DMS114 treated with DMSO at 0.1 percent for 48 hours (cell line): ENCODE results near the gene CHRD.

Experiments used
- DNase-seq: peaks from one replicate; lab custom pipeline; 2025; ENCODE audit not compliant: unreplicated experiment; lab: John Stamatoyannopoulos, UW

The CHRD gene

DNA sequence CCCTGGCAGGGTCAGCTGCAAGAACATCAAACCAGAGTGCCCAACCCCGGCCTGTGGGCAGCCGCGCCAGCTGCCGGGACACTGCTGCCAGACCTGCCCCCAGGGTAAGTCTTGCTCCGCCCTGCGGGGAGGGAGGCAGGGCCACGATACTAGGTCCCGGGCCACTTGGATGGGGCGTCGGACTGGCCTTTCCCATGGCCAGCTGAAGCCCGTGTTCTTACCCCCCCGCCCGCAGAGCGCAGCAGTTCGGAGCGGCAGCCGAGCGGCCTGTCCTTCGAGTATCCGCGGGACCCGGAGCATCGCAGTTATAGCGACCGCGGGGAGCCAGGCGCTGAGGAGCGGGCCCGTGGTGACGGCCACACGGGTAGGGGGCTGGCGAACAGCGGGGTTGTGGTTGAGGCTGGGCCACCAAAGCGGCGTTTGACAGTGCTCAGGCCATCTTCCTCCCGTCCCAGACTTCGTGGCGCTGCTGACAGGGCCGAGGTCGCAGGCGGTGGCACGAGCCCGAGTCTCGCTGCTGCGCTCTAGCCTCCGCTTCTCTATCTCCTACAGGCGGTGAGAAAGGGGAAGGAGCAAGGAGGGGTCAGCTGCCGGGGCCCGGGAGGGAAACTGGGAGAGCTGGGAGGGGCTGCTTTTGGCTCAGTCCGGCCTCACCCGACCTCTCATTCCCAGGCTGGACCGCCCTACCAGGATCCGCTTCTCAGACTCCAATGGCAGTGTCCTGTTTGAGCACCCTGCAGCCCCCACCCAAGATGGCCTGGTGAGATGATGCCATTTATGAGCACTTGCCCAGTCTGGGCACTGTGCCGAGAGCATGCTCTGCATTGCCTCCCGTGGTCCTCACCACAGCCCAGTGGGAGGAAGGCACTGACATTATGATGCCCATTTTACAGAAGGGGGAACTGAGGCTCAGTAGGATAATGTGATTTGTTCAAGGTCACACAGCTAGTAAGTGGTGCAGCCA is 1.7 kb downstream of the CHRD start:
- DNase-seq: no peak

DNA sequence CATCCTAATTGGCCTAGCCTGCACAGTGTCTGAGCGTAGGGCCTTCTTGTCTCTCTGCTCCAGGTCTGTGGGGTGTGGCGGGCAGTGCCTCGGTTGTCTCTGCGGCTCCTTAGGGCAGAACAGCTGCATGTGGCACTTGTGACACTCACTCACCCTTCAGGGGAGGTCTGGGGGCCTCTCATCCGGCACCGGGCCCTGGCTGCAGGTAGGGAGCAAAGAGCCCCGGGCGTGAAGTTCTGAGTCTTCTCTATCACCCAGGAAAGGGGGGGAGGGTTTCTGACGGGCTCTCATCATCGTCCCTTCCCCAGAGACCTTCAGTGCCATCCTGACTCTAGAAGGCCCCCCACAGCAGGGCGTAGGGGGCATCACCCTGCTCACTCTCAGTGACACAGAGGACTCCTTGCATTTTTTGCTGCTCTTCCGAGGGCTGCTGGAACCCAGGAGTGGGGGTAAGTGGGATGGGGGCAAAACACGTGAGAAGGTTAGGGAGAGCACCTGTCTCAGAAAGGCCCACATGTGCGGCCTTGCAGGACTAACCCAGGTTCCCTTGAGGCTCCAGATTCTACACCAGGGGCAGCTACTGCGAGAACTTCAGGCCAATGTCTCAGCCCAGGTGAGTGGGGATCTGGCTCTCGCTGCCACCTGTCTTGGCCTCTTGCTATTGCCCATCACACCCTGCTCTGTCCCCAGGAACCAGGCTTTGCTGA is 2.6 kb downstream of the CHRD start:
- DNase-seq: no peak

GRCh38 chr3:184383033-184383740 is 3.3 kb downstream of the CHRD start:
- DNase-seq: no peak

GRCh38 chr3:184384342-184384741 is 4.5 kb downstream of the CHRD start:
- DNase-seq: no peak

DNA sequence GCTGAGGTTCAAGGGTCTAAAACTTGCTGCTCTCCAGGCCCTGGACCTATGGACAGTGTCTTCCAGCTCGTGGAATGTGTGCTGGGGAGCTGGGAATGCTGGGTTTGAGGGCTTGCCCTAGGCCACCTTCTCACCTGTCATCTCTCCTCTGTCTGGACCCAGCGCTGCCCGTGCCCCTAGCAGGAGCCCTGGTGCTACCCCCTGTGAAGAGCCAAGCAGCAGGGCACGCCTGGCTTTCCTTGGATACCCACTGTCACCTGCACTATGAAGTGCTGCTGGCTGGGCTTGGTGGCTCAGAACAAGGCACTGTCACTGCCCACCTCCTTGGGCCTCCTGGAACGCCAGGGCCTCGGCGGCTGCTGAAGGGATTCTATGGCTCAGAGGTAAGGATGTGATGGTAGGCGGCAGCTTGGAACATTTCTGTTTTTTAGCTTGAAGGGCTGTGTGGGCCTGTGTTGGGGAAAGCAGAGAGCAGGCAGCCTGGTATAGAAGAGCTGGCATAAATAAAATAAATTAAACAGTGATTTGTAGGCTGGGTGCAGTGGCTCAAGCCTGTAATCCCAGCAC is 5.1 kb downstream of the CHRD start:
- no peak for DNase-seq

- no peak for DNase-seq
Observed at GRCh38 chr3:184386047-184386806, 6.4 kb downstream of the CHRD start.

DNA sequence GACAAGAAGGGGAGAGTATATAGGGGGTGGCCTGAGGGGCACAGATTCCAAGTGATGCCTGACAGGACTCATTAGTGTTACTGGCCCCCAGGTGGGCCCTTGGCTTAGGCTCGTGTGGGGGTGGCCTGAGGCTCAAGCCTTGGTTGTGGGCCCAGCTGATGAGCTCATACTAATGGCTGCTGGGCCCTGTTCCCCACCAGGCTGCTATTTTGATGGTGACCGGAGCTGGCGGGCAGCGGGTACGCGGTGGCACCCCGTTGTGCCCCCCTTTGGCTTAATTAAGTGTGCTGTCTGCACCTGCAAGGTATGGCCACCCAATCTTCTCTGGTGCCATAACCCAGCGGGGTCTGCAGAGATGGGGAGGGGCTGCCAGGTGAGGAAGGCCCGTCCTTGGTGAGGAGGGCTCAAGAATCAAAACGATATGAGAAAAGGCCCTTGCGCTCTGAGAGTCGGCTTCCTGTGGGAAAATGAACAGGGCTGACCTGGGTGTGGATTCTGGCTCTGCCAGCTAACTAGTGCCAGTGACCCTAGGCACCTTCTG is 7.4 kb downstream of the CHRD start:
- no peak for DNase-seq

DNA sequence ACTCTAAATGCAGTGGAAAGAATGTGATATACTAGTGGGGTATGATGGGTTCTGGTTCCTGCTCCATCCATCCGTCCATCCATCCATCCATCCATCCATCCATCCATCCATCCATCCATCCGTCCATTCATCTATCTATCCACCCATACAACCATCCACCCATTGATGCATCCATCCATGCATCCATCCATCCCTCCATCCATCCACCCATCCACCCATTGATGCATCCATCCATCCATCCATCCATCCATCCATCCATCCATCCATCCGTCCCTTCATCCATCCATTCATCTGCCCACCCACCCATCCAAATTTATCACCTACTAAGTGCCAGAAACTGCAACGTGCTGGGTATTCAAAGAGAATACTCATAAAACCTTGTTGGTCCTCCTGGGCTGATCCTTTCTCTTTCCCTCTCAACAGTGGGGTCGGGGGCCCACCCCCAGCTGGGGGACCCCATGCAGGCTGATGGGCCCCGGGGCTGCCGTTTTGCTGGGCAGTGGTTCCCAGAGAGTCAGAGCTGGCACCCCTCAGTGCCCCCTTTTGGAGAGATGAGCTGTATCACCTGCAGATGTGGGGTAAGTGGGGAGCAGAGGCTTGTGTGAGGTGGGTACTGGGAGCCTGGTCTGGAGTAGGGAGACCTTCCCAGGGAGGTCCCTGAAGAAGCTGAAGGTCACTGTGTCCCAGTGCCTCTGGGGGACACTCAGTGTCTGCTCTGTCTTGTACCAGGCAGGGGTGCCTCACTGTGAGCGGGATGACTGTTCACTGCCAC is 8.5 kb downstream of the CHRD start:
- no peak for DNase-seq

DNA sequence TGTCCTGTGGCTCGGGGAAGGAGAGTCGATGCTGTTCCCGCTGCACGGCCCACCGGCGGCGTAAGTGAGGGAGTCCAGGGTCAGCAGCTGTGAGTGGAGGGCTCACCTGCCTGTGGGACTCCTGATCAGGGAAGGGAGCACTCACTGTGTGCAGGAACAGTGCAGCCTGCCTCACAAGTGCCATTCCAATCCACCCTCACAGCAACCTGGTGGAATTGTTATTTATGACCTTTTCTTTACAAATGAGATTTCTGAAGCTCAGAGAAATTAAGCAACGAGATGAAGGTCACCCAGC is 9.0 kb downstream of the CHRD start:
- no peak for DNase-seq

DNA sequence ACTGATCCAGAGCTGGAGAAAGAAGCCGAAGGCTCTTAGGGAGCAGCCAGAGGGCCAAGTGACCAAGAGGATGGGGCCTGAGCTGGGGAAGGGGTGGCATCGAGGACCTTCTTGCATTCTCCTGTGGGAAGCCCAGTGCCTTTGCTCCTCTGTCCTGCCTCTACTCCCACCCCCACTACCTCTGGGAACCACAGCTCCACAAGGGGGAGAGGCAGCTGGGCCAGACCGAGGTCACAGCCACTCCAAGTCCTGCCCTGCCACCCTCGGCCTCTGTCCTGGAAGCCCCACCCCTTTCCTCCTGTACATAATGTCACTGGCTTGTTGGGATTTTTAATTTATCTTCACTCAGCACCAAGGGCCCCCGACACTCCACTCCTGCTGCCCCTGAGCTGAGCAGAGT is 9.5 kb downstream of the CHRD start:
- DNase-seq: no peak

DNA sequence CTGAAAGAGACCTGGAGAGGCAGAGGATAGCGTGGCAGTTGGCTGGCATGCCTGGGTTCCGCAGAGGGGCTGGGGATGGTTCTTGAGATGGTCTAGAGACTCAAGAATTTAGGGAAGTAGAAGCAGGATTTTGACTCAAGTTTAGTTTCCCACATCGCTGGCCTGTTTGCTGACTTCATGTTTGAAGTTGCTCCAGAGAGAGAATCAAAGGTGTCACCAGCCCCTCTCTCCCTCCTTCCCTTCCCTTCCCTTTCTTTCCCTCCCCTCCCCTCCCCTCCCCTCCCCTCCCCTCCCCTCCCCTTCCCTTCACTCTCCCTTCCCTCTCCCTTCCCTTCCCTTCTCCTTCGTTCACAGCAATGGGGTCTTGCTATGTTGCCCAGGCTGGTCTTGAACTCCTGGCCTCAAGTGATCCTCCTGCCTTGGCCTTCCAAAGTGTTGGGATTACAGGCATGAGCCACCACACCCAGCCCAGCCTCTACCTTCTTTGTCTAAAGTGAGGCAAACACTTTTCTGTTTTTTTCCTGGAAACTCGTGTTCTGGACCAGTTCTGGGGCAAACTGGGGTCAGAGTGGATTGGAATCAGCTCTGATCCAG is 10.2 kb downstream of the CHRD start:
- DNase-seq: no peak

- DNase-seq: no peak
Observed at GRCh38 chr3:184391266-184391665, 11.4 kb downstream of the CHRD start.

DNA sequence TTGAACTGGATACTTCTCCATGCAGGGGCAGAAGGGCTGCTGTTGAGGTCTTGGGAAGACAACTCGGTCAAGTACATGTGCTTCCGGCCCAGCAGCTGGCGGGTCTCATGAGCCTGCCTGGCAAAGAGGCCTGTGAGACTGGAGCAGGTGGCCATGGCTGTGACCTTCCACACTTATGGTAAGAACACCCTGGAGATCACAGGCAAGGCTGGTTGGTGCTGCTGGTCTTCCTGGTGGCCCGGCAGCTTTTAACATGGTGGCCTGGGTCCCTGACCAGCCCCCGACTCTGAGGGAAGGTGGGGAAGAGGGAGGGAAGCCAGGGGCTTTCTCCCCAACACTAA is 15.4 kb downstream of the CHRD start:
- no peak for DNase-seq

DNA sequence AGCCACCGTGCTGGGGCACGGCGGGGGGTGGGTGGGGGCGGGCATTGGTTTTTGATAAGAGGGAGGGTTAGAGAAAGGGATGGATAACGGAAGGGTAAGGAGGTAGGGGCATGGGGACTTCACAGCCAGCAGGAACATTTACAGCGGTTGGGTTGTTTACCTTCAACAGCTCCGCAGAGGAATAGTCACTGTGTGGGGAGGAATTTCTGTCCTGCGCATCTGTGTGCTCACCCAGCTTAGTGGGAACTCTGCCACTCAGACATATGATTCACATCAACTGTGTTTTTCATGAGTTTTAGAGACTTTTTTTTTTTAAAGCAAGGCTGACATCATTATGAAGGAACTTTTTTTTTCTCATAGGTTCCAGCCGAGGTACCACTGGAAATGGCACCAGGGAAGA is 19.6 kb downstream of the CHRD start:
- no peak for DNase-seq

DNA sequence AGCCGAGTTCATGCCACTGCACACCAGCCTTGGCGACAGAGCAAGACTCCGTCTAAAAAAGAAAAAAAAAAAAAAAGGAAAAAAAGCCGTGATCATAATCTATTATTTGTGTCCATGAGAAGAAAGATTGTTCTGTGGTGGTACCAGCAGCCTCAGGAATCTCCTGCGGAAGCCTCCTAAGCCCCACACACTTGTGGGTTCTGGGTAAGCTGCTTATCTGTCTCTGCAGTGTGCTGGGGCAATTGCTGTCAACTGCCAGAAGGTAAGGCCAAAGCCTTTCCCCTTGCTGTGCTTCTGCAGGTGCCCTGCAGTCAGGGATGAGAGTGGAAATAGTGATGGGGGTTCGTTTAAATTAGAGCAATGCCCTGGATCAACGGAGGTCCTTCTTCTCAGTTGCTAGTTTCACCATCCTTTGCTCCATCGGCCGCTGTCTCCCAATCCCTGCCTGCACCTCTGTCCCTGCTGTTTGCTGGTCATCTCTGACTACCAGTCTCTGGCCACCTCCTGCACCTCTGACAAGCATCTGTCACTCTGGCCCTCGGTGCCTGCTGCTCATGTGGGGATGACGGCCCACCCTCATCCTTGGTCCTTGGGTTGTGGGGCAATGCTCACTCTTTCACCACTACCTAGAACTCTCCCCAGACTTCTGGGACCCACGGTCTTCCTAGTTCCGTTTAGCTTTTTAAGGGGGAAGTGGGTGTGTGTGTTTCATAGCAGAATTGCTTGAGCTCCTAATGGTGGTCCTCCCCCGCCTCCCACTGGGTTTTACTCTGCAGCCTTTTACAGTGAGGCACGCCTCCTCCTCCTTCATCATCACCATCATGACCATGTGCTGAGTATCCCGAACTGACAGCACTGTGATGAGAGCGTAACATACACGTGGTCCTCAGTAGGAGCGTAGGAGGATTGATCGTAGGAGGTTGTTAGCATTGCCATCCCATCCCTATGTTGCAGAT is 25.5 kb downstream of the CHRD start:
- no peak for DNase-seq

- DNase-seq: no peak
Observed at GRCh38 chr3:184409331-184409926, 29.6 kb downstream of the CHRD start.

DNA sequence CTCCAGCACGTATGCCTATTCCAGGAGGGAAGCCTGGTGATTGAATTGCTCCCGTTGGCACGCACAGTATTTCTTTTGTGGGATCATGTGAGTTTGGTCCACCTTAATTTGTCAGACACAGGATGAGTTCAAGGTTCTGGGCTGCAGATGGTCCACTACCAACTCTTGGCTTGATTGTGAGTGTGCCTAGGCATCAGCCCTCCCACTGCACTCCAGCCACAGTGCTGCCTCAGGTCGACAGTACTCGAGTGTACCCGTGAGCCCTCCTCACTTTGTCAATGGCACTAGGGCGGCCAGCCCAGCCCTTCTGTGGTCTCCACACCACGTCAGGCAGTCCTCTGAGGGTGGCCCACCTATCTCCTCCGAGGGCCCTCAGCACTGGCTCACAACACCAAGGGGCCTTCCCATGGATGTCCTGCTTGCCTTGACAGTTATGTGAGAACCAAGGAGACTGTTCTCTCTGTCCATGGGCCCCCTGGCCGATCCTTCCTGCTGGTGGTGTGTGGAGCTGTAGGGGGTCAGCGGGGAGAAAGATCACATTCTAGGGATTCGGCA is 30.2 kb downstream of the CHRD start:
- DNase-seq: no peak
